A549 treated with GW870086 at 1 μM for 4 hours (cell line): Measurements from ENCODE around the gene RAD23B. TPM values are rescaled to one million over a fixed set of nuclear protein-coding genes. Genes with fewer than 3 reads are reported as not detected.

ENCODE experiments used
- total RNA-seq: library from RNA; stranded (reverse); fragments of 200-300 nt; extraction: Qiagen RNA extraction; gene quantifications from 5 replicates; pipeline ENCODE4 v1.2.3, GENCODE V29; 2022; ENCODE audit warnings: low read depth

RAD23B gene
- total RNA-seq: 87.1 to 114 TPM (median 106 TPM) in 5 replicates

DNA sequence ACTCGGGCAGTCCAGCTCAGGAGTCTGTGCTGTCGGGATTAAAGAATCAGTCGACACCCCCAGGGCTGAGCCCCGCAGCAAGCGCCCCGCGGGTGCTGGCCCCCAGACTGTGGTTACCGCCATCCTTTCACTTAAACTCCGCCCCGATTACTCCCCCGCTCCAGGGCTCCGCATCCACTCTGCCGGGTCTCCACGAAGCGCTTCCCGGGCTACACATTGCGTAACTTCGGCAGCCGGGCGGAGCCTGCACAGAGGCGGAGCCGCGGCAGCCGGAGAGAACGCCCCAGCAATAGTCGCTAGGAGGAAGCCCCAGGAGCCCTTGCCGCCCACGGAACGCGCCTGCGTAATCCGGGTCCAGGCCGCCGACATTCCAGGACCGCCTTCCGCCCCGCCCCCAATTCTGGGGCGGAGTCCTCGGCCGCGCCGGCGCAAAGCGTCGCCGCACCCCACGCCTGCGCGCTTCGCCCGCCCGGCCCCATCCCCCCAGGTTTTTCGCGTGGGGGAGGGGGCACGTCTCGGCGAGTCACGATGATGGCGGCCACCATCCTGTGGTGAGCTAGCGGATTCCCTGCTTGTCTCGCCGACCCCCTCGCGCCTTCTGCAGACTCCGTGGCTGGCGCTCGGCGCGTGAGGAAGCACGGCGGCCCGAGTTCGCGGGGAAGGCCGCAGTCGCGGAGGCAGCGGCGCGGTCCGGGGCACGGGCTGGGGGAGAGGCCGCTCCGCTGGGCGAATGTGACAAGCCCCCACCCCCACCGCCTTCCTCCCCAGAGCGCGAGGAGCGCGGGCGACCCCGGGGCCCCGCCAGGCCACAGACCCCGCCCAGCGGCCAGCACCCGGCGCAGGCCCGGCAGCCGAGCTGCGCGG is at the start of gene RAD23B:
RAD23B (plus strand) TSS at position 521 of the 864 bp plus-strand sequence. CDS start 351 bp downstream, outside the sequence.

Other genes with a start within 250 kb of the RAD23B start
- 22.5 to 26.0 TPM (median 25.3 TPM) in 5 replicates for gene KLF4, start 206.5 kb downstream of the RAD23B start, total RNA-seq